ENCODE data around the gene NHLH1.
A peak's percentile ranks its signal among the peaks of the same experiment; 100 is the strongest.

The NHLH1 gene

GRCh38 chr1:160344241-160344640 is 22.6 kb upstream of the NHLH1 start:
- Histone ChIP-seq H3K36me3 (ENCODE audit: control insufficient read depth, insufficient read depth, low read length) (peaks cover 7% of the 10 kb centered on the region), H3K4me1 (ENCODE audit: control insufficient read depth, insufficient read depth, low read length) (peaks cover 11% of the 10 kb centered on the region), H3K4me3 (ENCODE audit: low read length) (peak overlapping the region; percentile 56), H3K9ac (ENCODE audit: low read length) (peak overlapping the region; percentile 96), H3K27me3 (ENCODE audit: control insufficient read depth, insufficient read depth, low read length) (no peaks in the 10 kb centered on the region), H3K9me3 (ENCODE audit: control insufficient read depth, low read length) (no peaks in the 10 kb centered on the region)

- H3K4me1 ChIP-seq (ENCODE audit: control insufficient read depth, insufficient read depth, low read length): peaks cover 11% of the 10 kb centered on the region
- peaks cover 11% of the 10 kb centered on the region for H3K36me3 ChIP-seq (ENCODE audit: control insufficient read depth, insufficient read depth, low read length)
- H3K4me3 ChIP-seq (ENCODE audit: low read length): no peak overlapping the region
- no peaks in the 10 kb centered on the region for H3K27me3 ChIP-seq (ENCODE audit: control insufficient read depth, insufficient read depth, low read length)
- H3K9me3 ChIP-seq (ENCODE audit: control insufficient read depth, low read length): no peaks in the 10 kb centered on the region
- H3K9ac ChIP-seq (ENCODE audit: low read length): no peak overlapping the region
Measured at GRCh38 chr1:160344936-160345335, 21.9 kb upstream of the NHLH1 start.

GRCh38 chr1:160346463-160346862 is 20.4 kb upstream of the NHLH1 start:
- Histone ChIP-seq H3K9me3 (ENCODE audit: control insufficient read depth, low read length) (no peaks in the 10 kb centered on the region), H3K36me3 (ENCODE audit: control insufficient read depth, insufficient read depth, low read length) (peaks cover 16% of the 10 kb centered on the region), H3K4me3 (ENCODE audit: low read length) (no peak overlapping the region), H3K4me1 (ENCODE audit: control insufficient read depth, insufficient read depth, low read length) (peaks cover 5% of the 10 kb centered on the region), H3K27me3 (ENCODE audit: control insufficient read depth, insufficient read depth, low read length) (no peaks in the 10 kb centered on the region), H3K9ac (ENCODE audit: low read length) (no peak overlapping the region)

- H3K9ac ChIP-seq (ENCODE audit: low read length): no peak overlapping the region
- H3K9me3 ChIP-seq (ENCODE audit: control insufficient read depth, low read length): no peaks in the 10 kb centered on the region
- H3K4me1 ChIP-seq (ENCODE audit: control insufficient read depth, insufficient read depth, low read length): peaks cover 5% of the 10 kb centered on the region
- no peaks in the 10 kb centered on the region for H3K27me3 ChIP-seq (ENCODE audit: control insufficient read depth, insufficient read depth, low read length)
- H3K4me3 ChIP-seq (ENCODE audit: low read length): no peak overlapping the region
- peaks cover 20% of the 10 kb centered on the region for H3K36me3 ChIP-seq (ENCODE audit: control insufficient read depth, insufficient read depth, low read length)
Measured at GRCh38 chr1:160346958-160347357, 19.9 kb upstream of the NHLH1 start.

- no peak overlapping the region for H3K9ac ChIP-seq (ENCODE audit: low read length)
Measured at GRCh38 chr1:160351629-160352028, 15.2 kb upstream of the NHLH1 start.

GRCh38 chr1:160352555-160352954 is 14.3 kb upstream of the NHLH1 start:
- Histone ChIP-seq H3K9ac (ENCODE audit: low read length) (no peak overlapping the region), H3K36me3 (ENCODE audit: control insufficient read depth, insufficient read depth, low read length) (peaks cover 41% of the 10 kb centered on the region), H3K9me3 (ENCODE audit: control insufficient read depth, low read length) (no peaks in the 10 kb centered on the region), H3K4me1 (ENCODE audit: control insufficient read depth, insufficient read depth, low read length) (no peaks in the 10 kb centered on the region), H3K4me3 (ENCODE audit: low read length) (no peak overlapping the region), H3K27me3 (ENCODE audit: control insufficient read depth, insufficient read depth, low read length) (no peaks in the 10 kb centered on the region)

More at GRCh38 chr1:160351629-160352028, 15.2 kb upstream of the NHLH1 start:
- H3K36me3 ChIP-seq (ENCODE audit: control insufficient read depth, insufficient read depth, low read length): peaks cover 41% of the 10 kb centered on the region
- no peak overlapping the region for H3K4me3 ChIP-seq (ENCODE audit: low read length)
- no peaks in the 10 kb centered on the region for H3K27me3 ChIP-seq (ENCODE audit: control insufficient read depth, insufficient read depth, low read length)
- H3K4me1 ChIP-seq (ENCODE audit: control insufficient read depth, insufficient read depth, low read length): no peaks in the 10 kb centered on the region
- no peaks in the 10 kb centered on the region for H3K9me3 ChIP-seq (ENCODE audit: control insufficient read depth, low read length)

GRCh38 chr1:160353223-160353622 is 13.6 kb upstream of the NHLH1 start:
- Histone ChIP-seq H3K4me3 (ENCODE audit: low read length) (no peak overlapping the region), H3K9me3 (ENCODE audit: control insufficient read depth, low read length) (no peaks in the 10 kb centered on the region), H3K4me1 (ENCODE audit: control insufficient read depth, insufficient read depth, low read length) (no peaks in the 10 kb centered on the region), H3K36me3 (ENCODE audit: control insufficient read depth, insufficient read depth, low read length) (peaks cover 41% of the 10 kb centered on the region), H3K9ac (ENCODE audit: low read length) (no peak overlapping the region), H3K27me3 (ENCODE audit: control insufficient read depth, insufficient read depth, low read length) (no peaks in the 10 kb centered on the region)

- H3K4me3 ChIP-seq (ENCODE audit: low read length): no peak overlapping the region
- H3K27me3 ChIP-seq (ENCODE audit: control insufficient read depth, insufficient read depth, low read length): no peaks in the 10 kb centered on the region
- no peak overlapping the region for H3K9ac ChIP-seq (ENCODE audit: low read length)
- no peaks in the 10 kb centered on the region for H3K9me3 ChIP-seq (ENCODE audit: control insufficient read depth, low read length)
- H3K36me3 ChIP-seq (ENCODE audit: control insufficient read depth, insufficient read depth, low read length): peaks cover 31% of the 10 kb centered on the region
- no peaks in the 10 kb centered on the region for H3K4me1 ChIP-seq (ENCODE audit: control insufficient read depth, insufficient read depth, low read length)
Measured at GRCh38 chr1:160354388-160354985, 12.4 kb upstream of the NHLH1 start.

- Histone ChIP-seq H3K4me1 (ENCODE audit: control insufficient read depth, insufficient read depth, low read length) (no peaks in the 10 kb centered on the region), H3K4me3 (ENCODE audit: low read length) (no peak overlapping the region), H3K27me3 (ENCODE audit: control insufficient read depth, insufficient read depth, low read length) (no peaks in the 10 kb centered on the region), H3K9ac (ENCODE audit: low read length) (no peak overlapping the region), H3K36me3 (ENCODE audit: control insufficient read depth, insufficient read depth, low read length) (peaks cover 20% of the 10 kb centered on the region), H3K9me3 (ENCODE audit: control insufficient read depth, low read length) (no peaks in the 10 kb centered on the region)
Measured at GRCh38 chr1:160357286-160358002, 9.4 kb upstream of the NHLH1 start.

GRCh38 chr1:160358073-160358472 is 8.8 kb upstream of the NHLH1 start:
- Histone ChIP-seq H3K9ac (ENCODE audit: low read length) (no peak overlapping the region), H3K36me3 (ENCODE audit: control insufficient read depth, insufficient read depth, low read length) (peaks cover 20% of the 10 kb centered on the region), H3K27me3 (ENCODE audit: control insufficient read depth, insufficient read depth, low read length) (no peaks in the 10 kb centered on the region), H3K9me3 (ENCODE audit: control insufficient read depth, low read length) (no peaks in the 10 kb centered on the region), H3K4me3 (ENCODE audit: low read length) (no peak overlapping the region), H3K4me1 (ENCODE audit: control insufficient read depth, insufficient read depth, low read length) (no peaks in the 10 kb centered on the region)

- Histone ChIP-seq H3K36me3 (ENCODE audit: control insufficient read depth, insufficient read depth, low read length) (peaks cover 13% of the 10 kb centered on the region), H3K9ac (ENCODE audit: low read length) (no peak overlapping the region), H3K27me3 (ENCODE audit: control insufficient read depth, insufficient read depth, low read length) (no peaks in the 10 kb centered on the region), H3K9me3 (ENCODE audit: control insufficient read depth, low read length) (no peaks in the 10 kb centered on the region), H3K4me1 (ENCODE audit: control insufficient read depth, insufficient read depth, low read length) (no peaks in the 10 kb centered on the region), H3K4me3 (ENCODE audit: low read length) (no peak overlapping the region)
Measured at GRCh38 chr1:160359559-160360226, 7.2 kb upstream of the NHLH1 start.

GRCh38 chr1:160360227-160360695 is 6.6 kb upstream of the NHLH1 start:
- no peak overlapping the region for H3K4me3 ChIP-seq (ENCODE audit: low read length)
- H3K4me1 ChIP-seq (ENCODE audit: control insufficient read depth, insufficient read depth, low read length): no peaks in the 10 kb centered on the region
- peaks cover 11% of the 10 kb centered on the region for H3K36me3 ChIP-seq (ENCODE audit: control insufficient read depth, insufficient read depth, low read length)
- no peaks in the 10 kb centered on the region for H3K9me3 ChIP-seq (ENCODE audit: control insufficient read depth, low read length)
- H3K9ac ChIP-seq (ENCODE audit: low read length): no peak overlapping the region
- no peaks in the 10 kb centered on the region for H3K27me3 ChIP-seq (ENCODE audit: control insufficient read depth, insufficient read depth, low read length)

Data from mucosa of stomach (tissue), 1 donor.